Measurements from ENCODE around the gene REPIN1.

The REPIN1 gene

DNA sequence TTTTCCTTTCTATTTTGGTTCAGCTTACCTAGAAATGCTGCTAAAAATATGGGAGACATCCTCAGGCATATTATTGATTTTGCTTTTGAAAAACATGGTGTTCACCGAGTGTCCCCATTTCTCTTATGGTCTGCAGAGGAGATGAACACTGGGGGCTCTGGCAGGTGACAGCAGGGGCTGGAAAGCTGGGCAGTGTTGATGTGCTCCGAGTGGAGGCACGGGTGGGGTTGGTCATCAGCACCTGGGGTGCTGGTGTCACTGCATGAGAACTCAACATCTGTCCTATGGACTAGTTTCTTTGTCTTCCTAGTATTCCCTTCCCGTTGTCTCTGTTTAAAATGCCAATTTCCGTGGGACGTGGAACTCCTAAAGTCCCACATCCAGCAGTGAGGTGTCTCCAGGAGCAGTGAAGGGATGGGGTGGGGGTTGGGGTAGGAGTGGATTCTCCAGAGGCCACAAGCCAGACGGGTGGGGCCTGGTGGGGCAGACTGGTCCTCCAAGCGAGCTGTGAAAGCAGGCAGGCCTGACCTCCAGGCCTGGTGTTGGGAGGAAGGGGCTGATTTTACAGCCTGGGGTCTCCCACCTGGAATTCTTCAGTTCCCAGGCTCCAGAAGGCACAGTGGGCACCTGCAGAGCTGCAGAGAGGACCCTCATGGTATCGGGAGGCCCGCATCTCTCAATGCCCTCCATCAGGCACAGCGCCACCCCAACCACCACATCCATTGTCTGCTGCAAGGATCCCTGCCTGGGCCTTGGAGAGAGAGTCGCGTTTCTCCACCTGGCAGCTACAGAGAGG, 35.0 kb downstream of the REPIN1 start:
- TF ChIP-seq, protein P1, sequence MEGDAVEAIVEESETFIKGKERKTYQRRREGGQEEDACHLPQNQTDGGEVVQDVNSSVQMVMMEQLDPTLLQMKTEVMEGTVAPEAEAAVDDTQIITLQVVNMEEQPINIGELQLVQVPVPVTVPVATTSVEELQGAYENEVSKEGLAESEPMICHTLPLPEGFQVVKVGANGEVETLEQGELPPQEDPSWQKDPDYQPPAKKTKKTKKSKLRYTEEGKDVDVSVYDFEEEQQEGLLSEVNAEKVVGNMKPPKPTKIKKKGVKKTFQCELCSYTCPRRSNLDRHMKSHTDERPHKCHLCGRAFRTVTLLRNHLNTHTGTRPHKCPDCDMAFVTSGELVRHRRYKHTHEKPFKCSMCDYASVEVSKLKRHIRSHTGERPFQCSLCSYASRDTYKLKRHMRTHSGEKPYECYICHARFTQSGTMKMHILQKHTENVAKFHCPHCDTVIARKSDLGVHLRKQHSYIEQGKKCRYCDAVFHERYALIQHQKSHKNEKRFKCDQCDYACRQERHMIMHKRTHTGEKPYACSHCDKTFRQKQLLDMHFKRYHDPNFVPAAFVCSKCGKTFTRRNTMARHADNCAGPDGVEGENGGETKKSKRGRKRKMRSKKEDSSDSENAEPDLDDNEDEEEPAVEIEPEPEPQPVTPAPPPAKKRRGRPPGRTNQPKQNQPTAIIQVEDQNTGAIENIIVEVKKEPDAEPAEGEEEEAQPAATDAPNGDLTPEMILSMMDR (IDR thresholded peaks at IDR 0.05; ENCODE audit: insufficient read depth, missing control alignments) = no peak
- FAIRE-seq = no peak
- no peak for DNase-seq (ENCODE audit: insufficient read length, low spot score)

DNA sequence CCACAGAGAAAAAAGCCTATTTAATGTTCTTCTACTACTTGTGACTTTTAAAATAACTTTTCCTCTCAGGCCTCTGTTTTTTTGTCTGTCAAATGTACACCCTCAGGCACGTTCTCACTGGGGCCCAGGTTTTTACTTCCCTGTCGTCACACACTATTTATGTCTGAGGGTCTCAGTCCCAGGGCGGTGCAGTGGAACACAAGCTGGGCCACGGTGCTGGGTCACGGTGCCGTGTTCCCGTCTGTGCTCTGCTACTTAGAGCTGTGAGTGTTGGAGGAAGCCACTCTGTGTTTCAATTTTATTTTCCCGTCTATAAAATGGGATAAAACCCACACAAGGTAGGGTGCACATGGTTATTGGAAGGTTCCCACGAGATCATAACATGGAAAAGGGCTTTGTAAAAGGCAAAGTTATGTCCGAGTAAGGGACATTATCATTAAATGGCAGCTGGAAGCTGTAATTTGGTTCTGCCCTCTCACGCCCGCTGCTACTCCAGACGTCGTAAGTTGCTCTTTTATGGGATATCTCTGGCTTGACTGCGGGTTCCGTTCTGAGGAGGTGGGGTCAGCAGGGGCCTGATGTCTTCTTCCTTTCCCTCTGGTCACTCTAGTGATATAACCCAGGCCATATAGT, 35.7 kb downstream of the REPIN1 start:
- DNase-seq (ENCODE audit: insufficient read length, low spot score) (no peak), FAIRE-seq (no peak)
- TF ChIP-seq, protein P1 (IDR thresholded peaks at IDR 0.05; ENCODE audit: insufficient read depth, missing control alignments) = no peak

- FAIRE-seq (no peak), DNase-seq (ENCODE audit: insufficient read length, low spot score) (peak; percentile 88)
- TF ChIP-seq, protein P1 (IDR thresholded peaks at IDR 0.05; ENCODE audit: insufficient read depth, missing control alignments) = peak; percentile 32
Measured at GRCh38 chr7:150404805-150405583, 36.4 kb downstream of the REPIN1 start.

DNA sequence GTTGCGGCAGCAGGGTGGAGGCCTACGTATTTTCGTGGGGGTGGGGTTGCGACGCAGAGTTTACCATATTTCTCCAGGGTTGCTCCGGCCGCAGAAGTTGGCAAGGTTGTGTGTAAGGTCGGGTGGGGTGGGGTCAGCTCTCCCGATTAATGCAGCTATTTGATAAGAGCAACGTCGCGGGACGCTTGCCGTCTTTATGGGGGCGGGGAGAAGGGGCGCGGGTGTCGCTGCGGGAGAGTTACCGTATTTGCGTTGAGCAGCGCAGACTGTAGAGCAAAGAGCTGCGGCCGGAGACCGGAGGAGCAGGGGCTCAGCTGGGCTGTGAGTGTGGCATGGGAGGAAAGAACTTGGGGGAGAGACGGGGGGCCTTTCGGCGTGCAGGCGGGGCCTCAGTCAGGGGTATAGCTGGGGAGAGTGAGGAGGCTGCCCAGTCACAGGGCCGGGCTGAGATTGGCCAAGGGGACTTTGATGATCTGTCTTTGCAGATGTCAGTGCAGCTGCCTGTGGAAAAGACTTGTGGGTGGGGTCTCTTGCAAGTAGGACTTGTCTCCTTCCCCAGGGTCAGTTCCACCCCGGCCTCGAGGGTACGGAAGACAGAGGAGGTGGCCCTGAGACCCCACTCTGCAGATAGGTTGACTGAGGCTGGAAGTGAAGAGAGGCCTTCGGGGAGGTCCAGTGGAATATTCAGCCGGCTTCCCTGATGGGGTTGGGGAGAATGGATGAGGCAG, 37.1 kb downstream of the REPIN1 start:
- no peak for FAIRE-seq
- TF ChIP-seq, protein P1 (IDR thresholded peaks at IDR 0.05; ENCODE audit: insufficient read depth, missing control alignments) = no peak
- DNase-seq (ENCODE audit: insufficient read length, low spot score) = no peak

- FAIRE-seq (no peak), DNase-seq (ENCODE audit: insufficient read length, low spot score) (no peak)
Measured at GRCh38 chr7:150406312-150406566, 37.6 kb downstream of the REPIN1 start.

DNA sequence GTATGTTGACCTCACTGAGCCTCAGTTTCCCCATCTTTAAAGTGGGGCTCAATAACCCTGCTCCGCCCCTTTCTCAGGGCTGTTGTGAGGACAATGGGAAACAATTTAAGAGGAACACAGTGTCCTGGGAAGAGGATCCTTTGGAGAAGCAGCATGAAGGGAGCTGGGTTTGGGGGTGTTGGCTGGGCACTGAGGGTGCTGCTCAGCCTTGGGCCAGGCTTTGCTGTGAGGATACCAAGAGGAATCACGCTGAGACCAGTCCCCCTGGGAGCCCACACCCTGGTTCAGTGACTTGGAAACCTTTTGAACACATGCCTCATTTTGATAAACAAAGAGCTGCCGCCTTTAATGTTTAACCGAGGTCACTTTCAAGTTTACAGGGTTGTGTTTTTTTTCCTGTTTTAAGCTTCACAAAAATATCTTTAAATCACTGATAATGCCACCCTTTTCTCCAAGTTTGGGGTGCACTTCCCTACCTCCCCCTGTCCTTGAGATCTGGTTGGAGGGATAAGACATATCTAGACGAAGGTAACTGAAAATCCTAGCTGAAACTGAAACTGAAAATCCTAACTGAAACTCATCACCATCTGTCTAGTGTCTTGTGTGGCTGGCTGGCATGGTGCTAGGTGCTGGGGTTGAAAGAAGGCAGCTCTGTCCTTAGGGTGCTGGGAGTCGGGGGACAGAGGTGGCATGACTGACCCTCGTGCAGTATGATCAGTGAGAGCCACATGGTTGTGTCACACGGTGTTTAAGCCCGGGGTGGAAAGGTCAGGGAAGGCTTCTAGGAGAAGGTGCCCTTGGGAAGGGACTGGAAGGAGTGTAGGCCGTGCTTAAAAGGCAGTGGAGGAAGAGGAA, 38.2 kb downstream of the REPIN1 start:
- FAIRE-seq = no peak
- TF ChIP-seq, protein P1 (IDR thresholded peaks at IDR 0.05; ENCODE audit: insufficient read depth, missing control alignments) = no peak

More at GRCh38 chr7:150406312-150406566, 37.6 kb downstream of the REPIN1 start:
- TF ChIP-seq, protein P1 (IDR thresholded peaks at IDR 0.05; ENCODE audit: insufficient read depth, missing control alignments) = no peak

More for the DNA sequence above, 38.2 kb downstream of the REPIN1 start:
- no peak for DNase-seq (ENCODE audit: insufficient read length, low spot score)
